Peyer's patch (tissue), 4 donors: ENCODE data around the gene XPO4. TPM values are rescaled to one million over a fixed set of nuclear protein-coding genes. Genes with fewer than 3 reads are reported as not detected.
"Not testable (repeated sequence)": the region's sequence is repeated elsewhere in the genome, so short reads cannot be mapped to it uniquely, and the experiment has no call there.

Experiments used
- DNase-seq, 3 donors: peaks; one replicate each; pipeline ENCODE4 v3.0.0-alpha.2; 2017 to 2019
- H3K27ac ChIP-seq, 4 donors: fragments of 200-600 bp; sonication (generic); one replicate each; pipeline ENCODE4 v1.5.1; 2016 to 2019
- H3K27me3 ChIP-seq, 2 donors: fragments of 200-600 bp; sonication (generic); one replicate each; pipeline ENCODE4 v1.5.1; 2019
- H3K36me3 ChIP-seq, 3 donors: fragments of 200-600 bp; sonication (generic); one replicate each; pipeline ENCODE4 v1.5.1; 2016 to 2019
- H3K4me1 ChIP-seq, 4 donors: fragments of 200-600 bp; sonication (generic); one replicate each; pipeline ENCODE4 v1.5.1; 2016 to 2019
- H3K4me3 ChIP-seq, 4 donors: fragments of 200-600 bp; sonication (generic); 1 replicate in 3 of 4; 2 replicates in 1 of 4; pipeline ENCODE4 v1.5.1; 2016 to 2019; ENCODE audit warnings: mild to moderate bottlenecking in 1 of 4
- H3K9me3 ChIP-seq, 4 donors: fragments of 200-600 bp; sonication (generic); one replicate each; pipeline ENCODE4 v1.5.1; 2016 to 2019; ENCODE audit warnings: mild to moderate bottlenecking in 1 of 4
- CTCF ChIP-seq, 6 experiments: fragments of 450-650 bp in 4 of 6; fragments of 200-600 bp in 2 of 6; sonication (generic) in 1 of 6; IDR thresholded peaks; one replicate each; pipeline ENCODE4 v1.5.1; 2017 to 2019; ENCODE audit warnings: antibody characterized with exemption in 6 of 6, mild to moderate bottlenecking in 3 of 6, moderate library complexity in 1 of 6
- POLR2A ChIP-seq, 2 donors: fragments of 450-650 bp; IDR thresholded peaks; one replicate each; pipeline ENCODE4 v1.5.1; 2017; ENCODE audit warnings: antibody characterized with exemption in 2 of 2, mild to moderate bottlenecking in 2 of 2, moderate library complexity in 2 of 2
- total RNA-seq, 4 donors: library from RNA; depleted of rRNA; stranded (reverse); fragments of >200 nt; gene quantifications; one replicate each; pipeline ENCODE4 v1.1.0, GENCODE V29; 2016

Gene XPO4
- total RNA-seq, 4 donors from 2014 or later: 9.5 to 26.4 (median 15.7) TPM

- DNase-seq: peak in 2 of 3 donors; percentile 56 to 71
- Histone ChIP-seq H3K36me3 (no peaks in the 10 kb centered on the region), H3K4me1 (peaks cover 0 to 14% (median 8%) of the 10 kb centered on the region in 4 donors), H3K27me3 (no peaks in the 10 kb centered on the region), H3K27ac (peak overlapping the region; percentile 76 to 90 (median 90)), H3K9me3 (no peaks in the 10 kb centered on the region), H3K4me3 (peak overlapping the region; percentile 59 to 95 (median 88))
- TF ChIP-seq CTCF (IDR thresholded peaks at IDR 0.05): no peak
Measured at GRCh38 chr13:20901668-20902437, 693 bp downstream of the XPO4 start.

GRCh38 chr13:20894245-20894644 is 8.3 kb downstream of the XPO4 start:
- no peaks in the 10 kb centered on the region for H3K27me3 ChIP-seq
- no peak for DNase-seq
- TF ChIP-seq POLR2A (IDR thresholded peaks at IDR 0.05) (no peak), CTCF (IDR thresholded peaks at IDR 0.05) (no peak)
- H3K36me3 ChIP-seq: no peaks in the 10 kb centered on the region
- H3K27ac ChIP-seq: no peak overlapping the region
- H3K4me3 ChIP-seq: no peak overlapping the region
- H3K4me1 ChIP-seq: no peaks in the 10 kb centered on the region
- H3K9me3 ChIP-seq: no peaks in the 10 kb centered on the region

GRCh38 chr13:20891768-20892167 is 10.8 kb downstream of the XPO4 start:
- no peak overlapping the region for H3K4me3 ChIP-seq
- H3K36me3 ChIP-seq: no peaks in the 10 kb centered on the region
- no peak for TF ChIP-seq CTCF (IDR thresholded peaks at IDR 0.05)
- no peak for TF ChIP-seq POLR2A (IDR thresholded peaks at IDR 0.05)
- no peaks in the 10 kb centered on the region for H3K4me1 ChIP-seq
- H3K9me3 ChIP-seq: no peaks in the 10 kb centered on the region
- no peak overlapping the region for H3K27ac ChIP-seq
- H3K27me3 ChIP-seq: no peaks in the 10 kb centered on the region
- DNase-seq: no peak

- H3K9me3 ChIP-seq: no peaks in the 10 kb centered on the region
- H3K27me3 ChIP-seq: no peaks in the 10 kb centered on the region
- H3K36me3 ChIP-seq: no peaks in the 10 kb centered on the region
- H3K27ac ChIP-seq: no peak overlapping the region
- DNase-seq: no peak
- no peaks in the 10 kb centered on the region for H3K4me1 ChIP-seq
- no peak for TF ChIP-seq CTCF (IDR thresholded peaks at IDR 0.05)
- no peak for TF ChIP-seq POLR2A (IDR thresholded peaks at IDR 0.05)
- no peak overlapping the region for H3K4me3 ChIP-seq
Measured at GRCh38 chr13:20891034-20891433, 11.5 kb downstream of the XPO4 start.

GRCh38 chr13:20890540-20890939 is 12.0 kb downstream of the XPO4 start:
- not testable (repeated sequence) for H3K27ac ChIP-seq, H3K4me3 ChIP-seq, H3K36me3 ChIP-seq, H3K9me3 ChIP-seq, H3K4me1 ChIP-seq, H3K27me3 ChIP-seq, DNase-seq

- H3K36me3 ChIP-seq: no peaks in the 10 kb centered on the region
- H3K27me3 ChIP-seq: no peaks in the 10 kb centered on the region
- DNase-seq: no peak
- H3K4me1 ChIP-seq: no peaks in the 10 kb centered on the region
- H3K27ac ChIP-seq: no peak overlapping the region
- no peaks in the 10 kb centered on the region for H3K9me3 ChIP-seq
- no peak for TF ChIP-seq POLR2A (IDR thresholded peaks at IDR 0.05)
- no peak for TF ChIP-seq CTCF (IDR thresholded peaks at IDR 0.05)
- H3K4me3 ChIP-seq: no peak overlapping the region
Measured at GRCh38 chr13:20882206-20882605, 20.3 kb downstream of the XPO4 start.
